Panc1 (cell line): Measurements from ENCODE around the gene IPO4. TPM values are rescaled to one million over a fixed set of nuclear protein-coding genes. Genes with fewer than 3 reads are reported as not detected.

Experiments
- ATAC-seq: fragments of 200-7000 bp; cut with Tn5 transposase; 2 replicates; pipeline ENCODE4 v1.9.1; 2020; ENCODE audit warnings: mild to moderate bottlenecking, moderate library complexity
- BruUV-seq: library from RNA; stranded (reverse); fragments of 400-500 nt; replicated peaks from 2 replicates; lab custom pipeline; 2021; lab: Mats Ljungman, UMichigan
- CTCF ChIA-PET: fragments of 300-600 bp; sonication (Branson Sonifier 250); formaldehyde crosslinking; loops from one replicate; lab custom pipeline; 2022; ENCODE audit warnings: antibody characterized with exemption; lab: Charles Lee
- POLR2A ChIA-PET: fragments of 300-600 bp; sonication (Branson Sonifier 250); formaldehyde crosslinking; loops from one replicate; lab custom pipeline; 2022; ENCODE audit warnings: antibody characterized with exemption; lab: Charles Lee
- DNase-seq: peaks from one replicate; pipeline ENCODE4 v3.0.0-alpha.2; 2010; ENCODE audit warnings: low read depth, low spot score
- H3K27ac ChIP-seq: 2 replicates; pipeline ENCODE4 v1.5.1; 2011; ENCODE audit warnings: mild to moderate bottlenecking, low read length, inconsistent platforms
- H3K27me3 ChIP-seq: fragments of 200-500 bp; sonication (Bioruptor generic); 2 replicates; pipeline ENCODE4 v1.6.0; 2014; ENCODE audit warnings: low read length, inconsistent platforms; ENCODE audit not compliant: control insufficient read depth, insufficient read depth
- H3K36me3 ChIP-seq: fragments of 200-500 bp; sonication (Bioruptor generic); 2 replicates; pipeline ENCODE4 v1.5.1; 2014; ENCODE audit warnings: inconsistent platforms, mild to moderate bottlenecking, low read length, moderate library complexity; ENCODE audit not compliant: control insufficient read depth, insufficient read depth
- H3K4me1 ChIP-seq: 2 replicates; pipeline ENCODE4 v1.5.1; 2011; ENCODE audit warnings: inconsistent platforms, mild to moderate bottlenecking, low read length, moderate library complexity; ENCODE audit not compliant: control insufficient read depth, insufficient read depth
- H3K4me3 ChIP-seq, 2 experiments: 2 replicates each; pipeline ENCODE4 v1.5.1; 2011 to 2012; ENCODE audit warnings: low read depth in 2 of 2, low read length in 2 of 2, mild to moderate bottlenecking in 2 of 2, inconsistent platforms in 1 of 2, moderate library complexity in 1 of 2
- H3K9me3 ChIP-seq: fragments of 200-500 bp; sonication (Bioruptor generic); 2 replicates; pipeline ENCODE4 v1.5.1; 2014; ENCODE audit warnings: low read depth, mild to moderate bottlenecking, inconsistent platforms, low read length, moderate library complexity; ENCODE audit not compliant: control insufficient read depth, insufficient read depth
- CTCF ChIP-seq: fragments of 450-650 bp; IDR thresholded peaks from 2 replicates; pipeline ENCODE4 v1.5.1; 2017; ENCODE audit warnings: mild to moderate bottlenecking
- POLR2AphosphoS5 ChIP-seq: IDR thresholded peaks from 2 replicates; pipeline ENCODE4 v1.6.1; 2012; ENCODE audit warnings: mild to moderate bottlenecking, low read depth, low read length, moderate library complexity
- REST ChIP-seq, 2 experiments: IDR thresholded peaks; 2 replicates each; pipeline ENCODE4 v1.6.1; 2011 to 2012; ENCODE audit warnings: low read depth in 2 of 2, control low read depth in 1 of 2, low read length in 1 of 2, mild to moderate bottlenecking in 1 of 2, moderate library complexity in 1 of 2; ENCODE audit not compliant: insufficient read depth in 1 of 2
- SIN3A ChIP-seq: IDR thresholded peaks from 2 replicates; pipeline ENCODE4 v1.6.1; 2012; ENCODE audit warnings: low read depth, mild to moderate bottlenecking, low read length, moderate library complexity, borderline replicate concordance; ENCODE audit not compliant: insufficient read depth
- TCF7L2 ChIP-seq: IDR thresholded peaks from 2 replicates; pipeline ENCODE4 v1.6.1; 2011; ENCODE audit warnings: mild to moderate bottlenecking, low read depth, low read length, inconsistent platforms
- in situ Hi-C: cut with HindIII; loops from 2 replicates; pipeline ENCODE4 v1.10.0; 2016; ENCODE audit warnings: low sequenced_read_pairs, low pct_unique_long_range_greater_than_20kb
- intact Hi-C: fragments of 100-400 bp; cut with micrococcal nuclease; formaldehyde crosslinking; loops from one replicate; pipeline ENCODE4 v1.10.0; 2022; ENCODE audit not compliant: unreplicated experiment
- total RNA-seq: library from RNA; stranded (reverse); gene quantifications from one replicate; pipeline ENCODE4 v1.2.1, GENCODE V29; 2021; ENCODE audit not compliant: unreplicated experiment

The IPO4 gene
- total RNA-seq, 1 experiment from 2014 or later, result 103 TPM

GRCh38 chr14:24185741-24186140 is 2.9 kb downstream of the IPO4 start:
- intact Hi-C loops (no loop called here), in situ Hi-C loops (no loop called here)
- ChIA-PET POLR2A (no interaction called here), CTCF (no interaction called here)
- H3K36me3 ChIP-seq, result 0 out of 2 replicates have a peak, but pooled peaks cover 2% of the 10 kb centered on the region
- BruUV-seq, result no TSS peak
- H3K27me3 ChIP-seq, result no peaks in the 10 kb centered on the region
- ATAC-seq (no peak), DNase-seq (no peak)
- TF ChIP-seq POLR2AphosphoS5 (no peak), TCF7L2 (no peak), CTCF (no peak), REST (IDR thresholded peaks at IDR 0.05; ENCODE audit: insufficient read depth in 1 of 2, low read depth in 2 of 2, low read length in 1 of 2) (no peak), SIN3A (no peak)
- no peak overlapping the region for H3K27ac ChIP-seq
- no peak overlapping the region for H3K4me3 ChIP-seq
- H3K9me3 ChIP-seq, result no peaks in the 10 kb centered on the region
- H3K4me1 ChIP-seq, result 0 out of 2 replicates have a peak, but pooled peaks cover 10% of the 10 kb centered on the region

- intact Hi-C loops (no loop called here), in situ Hi-C loops (no loop called here)
- ChIA-PET POLR2A (no interaction called here), CTCF (no interaction called here)
- Histone ChIP-seq H3K4me1 (0 out of 2 replicates have a peak, but pooled peaks cover 10% of the 10 kb centered on the region), H3K27me3 (no peaks in the 10 kb centered on the region), H3K36me3 (0 out of 2 replicates have a peak, but pooled peaks cover 2% of the 10 kb centered on the region), H3K9me3 (no peaks in the 10 kb centered on the region), H3K27ac (no peak overlapping the region), H3K4me3 (no peak overlapping the region)
- no peak for DNase-seq
- TF ChIP-seq SIN3A (no peak), POLR2AphosphoS5 (no peak), TCF7L2 (no peak), REST (IDR thresholded peaks at IDR 0.05; ENCODE audit: insufficient read depth in 1 of 2, low read depth in 2 of 2, low read length in 1 of 2) (no peak), CTCF (no peak)
- BruUV-seq, result no TSS peak
- no peak for ATAC-seq
These were observed 3.6 kb downstream of the IPO4 start for GRCh38 chr14:24185026-24185425.
